Measurements from ENCODE around the gene CFAP77. TPM values are rescaled to one million over a fixed set of nuclear protein-coding genes. Genes with fewer than 3 reads are reported as not detected.

CFAP77 gene
- total and polyA plus RNA-seq, 10 of the 15 experiments (the other 5 are each of a cell fraction or from before 2014, with no cell fraction given) = 0.33 TPM; not detected in 9

DNA sequence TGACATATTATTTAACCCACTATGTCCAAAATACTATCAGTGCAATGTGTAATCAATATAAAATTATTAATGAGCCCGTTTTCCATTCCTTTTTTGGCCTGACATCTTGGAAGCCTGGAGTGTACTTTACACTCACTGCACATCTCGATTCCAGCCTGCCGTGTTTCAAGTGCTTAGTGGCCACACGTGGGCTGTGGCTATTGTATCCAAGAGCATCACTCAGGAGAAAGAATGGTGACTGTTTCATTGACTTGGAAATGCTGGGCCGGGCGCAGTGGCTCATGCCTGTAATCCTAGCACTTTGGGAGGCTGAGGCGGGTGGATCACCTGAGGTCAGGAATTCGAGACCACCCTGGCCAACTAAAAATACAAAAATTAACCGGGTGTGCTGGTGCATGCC is 54.5 kb downstream of the CFAP77 start:
- Histone ChIP-seq H3K4me1 (ENCODE audit: control insufficient read depth, insufficient read depth, low read length) (no peaks in the 10 kb centered on the region), H3K4me3 (no peak overlapping the region), H2AFZ (ENCODE audit: control insufficient read depth, low read depth, low read length) (no peak overlapping the region), H3K27me3 (replicated peaks in 1 of 2; ENCODE audit: control insufficient read depth in 2 of 2, insufficient read depth in 2 of 2, low read length in 1 of 2) (no peaks in the 10 kb centered on the region; a peak in 1 of 4 replicates), H3K27ac (ENCODE audit: control insufficient read depth, insufficient read depth) (no peak overlapping the region), H3K79me2 (ENCODE audit: control insufficient read depth, insufficient read depth, low read length) (no peaks in the 10 kb centered on the region), H4K20me1 (ENCODE audit: control insufficient read depth, insufficient read depth) (no peaks in the 10 kb centered on the region), H3K9ac (ENCODE audit: control insufficient read depth, insufficient read depth, low read length) (no peak overlapping the region), H3K4me2 (ENCODE audit: control insufficient read depth, insufficient read depth) (no peak overlapping the region), H3K36me3 (ENCODE audit: control insufficient read depth in 2 of 2, insufficient read depth in 2 of 2, low read length in 1 of 2) (no peaks in the 10 kb centered on the region), H3K9me3 (replicated peaks; ENCODE audit: control insufficient read depth, insufficient read depth, low read length) (no peaks in the 10 kb centered on the region)
- ChIA-PET POLR2A (no interaction called here), SMC1A (ENCODE audit: uncharacterized antibody, unreplicated experiment) (no interaction called here), RAD21 (ENCODE audit: unreplicated experiment) (no interaction called here), CTCF (interaction anchor here (0.7 kb wide), 1 partner anchor 7 kb away, joined by 3 read pairs; no protein-coding TSS in a partner anchor)
- intact Hi-C loops (cut with micrococcal nuclease; ENCODE audit: unreplicated experiment) = no loop called here
- no peak for FAIRE-seq
- DNase-seq (ENCODE audit: low read depth, low spot score) = no peak
- 28% methylated on average over 9 of the region's 9 CpGs for WGBS (ENCODE audit: insufficient coverage, insufficient replicate concordance, low lambda C conversion rate, missing lambda C conversion rate)
- no TSS peak for BruUV-seq (replicated peaks)
- in situ Hi-C loops (cut with MboI) = no loop called here
- no peak for ATAC-seq
- TF ChIP-seq CBX5 (IDR thresholded peaks at IDR 0.05; ENCODE audit: low read depth) = no peak
- TF ChIP-seq, protein P1, sequence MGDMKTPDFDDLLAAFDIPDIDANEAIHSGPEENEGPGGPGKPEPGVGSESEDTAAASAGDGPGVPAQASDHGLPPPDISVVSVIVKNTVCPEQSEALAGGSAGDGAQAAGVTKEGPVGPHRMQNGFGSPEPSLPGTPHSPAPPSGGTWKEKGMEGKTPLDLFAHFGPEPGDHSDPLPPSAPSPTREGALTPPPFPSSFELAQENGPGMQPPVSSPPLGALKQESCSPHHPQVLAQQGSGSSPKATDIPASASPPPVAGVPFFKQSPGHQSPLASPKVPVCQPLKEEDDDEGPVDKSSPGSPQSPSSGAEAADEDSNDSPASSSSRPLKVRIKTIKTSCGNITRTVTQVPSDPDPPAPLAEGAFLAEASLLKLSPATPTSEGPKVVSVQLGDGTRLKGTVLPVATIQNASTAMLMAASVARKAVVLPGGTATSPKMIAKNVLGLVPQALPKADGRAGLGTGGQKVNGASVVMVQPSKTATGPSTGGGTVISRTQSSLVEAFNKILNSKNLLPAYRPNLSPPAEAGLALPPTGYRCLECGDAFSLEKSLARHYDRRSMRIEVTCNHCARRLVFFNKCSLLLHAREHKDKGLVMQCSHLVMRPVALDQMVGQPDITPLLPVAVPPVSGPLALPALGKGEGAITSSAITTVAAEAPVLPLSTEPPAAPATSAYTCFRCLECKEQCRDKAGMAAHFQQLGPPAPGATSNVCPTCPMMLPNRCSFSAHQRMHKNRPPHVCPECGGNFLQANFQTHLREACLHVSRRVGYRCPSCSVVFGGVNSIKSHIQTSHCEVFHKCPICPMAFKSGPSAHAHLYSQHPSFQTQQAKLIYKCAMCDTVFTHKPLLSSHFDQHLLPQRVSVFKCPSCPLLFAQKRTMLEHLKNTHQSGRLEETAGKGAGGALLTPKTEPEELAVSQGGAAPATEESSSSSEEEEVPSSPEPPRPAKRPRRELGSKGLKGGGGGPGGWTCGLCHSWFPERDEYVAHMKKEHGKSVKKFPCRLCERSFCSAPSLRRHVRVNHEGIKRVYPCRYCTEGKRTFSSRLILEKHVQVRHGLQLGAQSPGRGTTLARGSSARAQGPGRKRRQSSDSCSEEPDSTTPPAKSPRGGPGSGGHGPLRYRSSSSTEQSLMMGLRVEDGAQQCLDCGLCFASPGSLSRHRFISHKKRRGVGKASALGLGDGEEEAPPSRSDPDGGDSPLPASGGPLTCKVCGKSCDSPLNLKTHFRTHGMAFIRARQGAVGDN (IDR thresholded peaks at IDR 0.05) = no peak
- TF ChIP-seq, protein P2, sequence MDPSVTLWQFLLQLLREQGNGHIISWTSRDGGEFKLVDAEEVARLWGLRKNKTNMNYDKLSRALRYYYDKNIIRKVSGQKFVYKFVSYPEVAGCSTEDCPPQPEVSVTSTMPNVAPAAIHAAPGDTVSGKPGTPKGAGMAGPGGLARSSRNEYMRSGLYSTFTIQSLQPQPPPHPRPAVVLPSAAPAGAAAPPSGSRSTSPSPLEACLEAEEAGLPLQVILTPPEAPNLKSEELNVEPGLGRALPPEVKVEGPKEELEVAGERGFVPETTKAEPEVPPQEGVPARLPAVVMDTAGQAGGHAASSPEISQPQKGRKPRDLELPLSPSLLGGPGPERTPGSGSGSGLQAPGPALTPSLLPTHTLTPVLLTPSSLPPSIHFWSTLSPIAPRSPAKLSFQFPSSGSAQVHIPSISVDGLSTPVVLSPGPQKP (IDR thresholded peaks at IDR 0.05; ENCODE audit: low read depth, low read length) = no peak
